Brain microvascular endothelial cell (primary cell): Measurements from ENCODE around the gene AXIN2.

Experiments
- DNase-seq: peaks from one replicate; pipeline ENCODE4 v3.0.0-alpha.2; 2020
- H3K27ac ChIP-seq: fragments of 250-450 bp; sonication (Bioruptor Pico); 2 replicates; pipeline ENCODE4 v1.5.1; 2020; ENCODE audit warnings: mild to moderate bottlenecking, moderate library complexity
- H3K27me3 ChIP-seq: fragments of 250-450 bp; sonication (Bioruptor Pico); replicated peaks from 2 replicates; pipeline ENCODE4 v1.5.1; 2020; ENCODE audit warnings: mild to moderate bottlenecking
- H3K36me3 ChIP-seq: fragments of 250-450 bp; sonication (Bioruptor Pico); replicated peaks from 2 replicates; pipeline ENCODE4 v1.5.1; 2020; ENCODE audit warnings: mild to moderate bottlenecking
- H3K4me3 ChIP-seq: 2 replicates; pipeline ENCODE4 v1.5.1; 2011; ENCODE audit warnings: low read depth, mild to moderate bottlenecking, control low read depth, low read length, moderate library complexity
- CTCF ChIP-seq: IDR thresholded peaks from 2 replicates; pipeline ENCODE4 v1.5.1; 2011; ENCODE audit warnings: low read depth, mild to moderate bottlenecking, moderate library complexity, low read length, control low read depth, inconsistent platforms; ENCODE audit errors: missing control alignments
- in situ Hi-C: cut with HindIII; loops from 2 replicates; pipeline ENCODE4 v1.10.0; 2017; ENCODE audit warnings: low sequenced_read_pairs, low pct_ligation_motif_present

The AXIN2 gene

GRCh38 chr17:65533056-65533745 lies 28.2 kb downstream of the AXIN2 start:
- no peak overlapping the region for H3K4me3 ChIP-seq
- H3K36me3 ChIP-seq: no peaks in the 10 kb centered on the region
- no peak overlapping the region for H3K27ac ChIP-seq
- no peak for TF ChIP-seq CTCF
- H3K27me3 ChIP-seq: no peaks in the 10 kb centered on the region
- DNase-seq: no peak
- in situ Hi-C loops: no loop called here

DNA sequence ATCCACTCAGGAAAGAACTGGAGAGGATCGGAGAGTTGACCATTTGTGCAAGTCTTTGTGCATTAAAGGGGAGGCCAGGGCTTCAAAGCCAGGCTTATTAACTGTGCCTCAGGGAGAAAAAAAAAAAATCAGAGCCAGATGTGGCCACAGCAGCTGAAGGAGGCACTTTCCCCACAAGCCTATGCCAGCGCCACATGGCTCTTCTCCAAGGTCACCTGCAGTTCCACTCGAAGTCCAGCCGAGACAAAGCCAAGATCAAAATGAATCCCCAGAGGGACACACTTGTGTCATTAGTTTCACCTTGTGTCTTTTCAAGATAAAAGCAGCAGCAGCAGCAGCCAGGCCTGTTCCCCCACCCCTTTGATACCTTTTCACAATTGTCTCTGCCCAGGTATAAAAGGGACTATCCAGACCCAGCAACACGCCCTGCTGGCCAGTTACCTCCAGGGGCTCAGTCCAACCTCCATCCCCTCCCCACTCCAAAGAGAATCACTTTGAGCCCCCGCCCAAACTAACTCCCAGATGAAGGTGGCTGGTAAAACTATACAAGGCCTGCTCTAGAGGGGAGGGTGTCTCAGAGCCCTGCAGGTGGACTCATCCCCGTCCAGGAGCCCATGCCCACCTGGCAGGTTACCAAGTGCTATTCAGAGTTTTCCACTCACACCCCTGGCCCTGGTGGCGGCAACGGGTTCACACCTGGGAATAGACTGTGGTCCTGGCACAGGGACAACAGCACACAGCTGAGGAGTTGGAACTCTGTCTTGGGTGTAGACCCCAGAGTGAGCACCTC lies 29.2 kb downstream of the AXIN2 start:
- in situ Hi-C loops: no loop called here
- H3K4me3 ChIP-seq: no peak overlapping the region
- no peak for TF ChIP-seq CTCF
- no peaks in the 10 kb centered on the region for H3K27me3 ChIP-seq
- H3K27ac ChIP-seq: no peak overlapping the region
- no peaks in the 10 kb centered on the region for H3K36me3 ChIP-seq
- DNase-seq: no peak

GRCh38 chr17:65531256-65532100 lies 30.0 kb downstream of the AXIN2 start:
- in situ Hi-C loops: no loop called here
- Histone ChIP-seq H3K27ac (peak overlapping the region; percentile 2), H3K36me3 (no peaks in the 10 kb centered on the region), H3K27me3 (no peaks in the 10 kb centered on the region), H3K4me3 (no peak overlapping the region)
- peak; percentile 50 for TF ChIP-seq CTCF
- peak; percentile 62 for DNase-seq

- Histone ChIP-seq H3K27ac (no peak overlapping the region), H3K36me3 (no peaks in the 10 kb centered on the region), H3K4me3 (no peak overlapping the region), H3K27me3 (no peaks in the 10 kb centered on the region)
- in situ Hi-C loops: no loop called here
- no peak for DNase-seq
- no peak for TF ChIP-seq CTCF
Measured at GRCh38 chr17:65530523-65531255, 30.8 kb downstream of the AXIN2 start.

- TF ChIP-seq CTCF: no peak
- Histone ChIP-seq H3K36me3 (no peaks in the 10 kb centered on the region), H3K27me3 (no peaks in the 10 kb centered on the region), H3K4me3 (no peak overlapping the region), H3K27ac (no peak overlapping the region)
- in situ Hi-C loops: no loop called here
- DNase-seq: no peak
Measured at GRCh38 chr17:65529761-65530522, 31.5 kb downstream of the AXIN2 start.
